HEK293 (cell line): ENCODE data around the gene CEP350.

Experiments used
- CTCF ChIA-PET: fragments of 350-600 bp; formaldehyde crosslinking; extraction: SDS; loops from one replicate; lab custom pipeline; 2021; ENCODE audit warnings: antibody characterized with exemption; lab: Yijun Ruan, JAX
- POLR2A ChIA-PET: fragments of 300-600 bp; formaldehyde crosslinking; extraction: SDS; loops from one replicate; lab custom pipeline; 2020; ENCODE audit warnings: antibody characterized with exemption, inconsistent platforms; lab: Yijun Ruan, JAX
- H3K27ac ChIP-seq: fragments of 200-500 bp; sonication (Bioruptor generic); 2 replicates; pipeline ENCODE4 v1.5.1; 2014; ENCODE audit warnings: low read depth, low read length, control low read depth, inconsistent platforms; ENCODE audit errors: extremely low read depth
- H3K36me3 ChIP-seq, 2 experiments: fragments of 200-500 bp in 1 of 2; sonication (Bioruptor generic) in 1 of 2; 1 replicate in 1 of 2; 2 replicates in 1 of 2; pipeline ENCODE4 v1.5.1; 2014 to 2017; ENCODE audit warnings: inconsistent platforms in 2 of 2, low read length in 2 of 2; ENCODE audit not compliant: control insufficient read depth in 2 of 2, insufficient read depth in 1 of 2
- H3K4me1 ChIP-seq: fragments of 200-500 bp; sonication (Bioruptor generic); 2 replicates; pipeline ENCODE4 v1.5.1; 2014; ENCODE audit warnings: mild to moderate bottlenecking, low read length, inconsistent platforms; ENCODE audit not compliant: control insufficient read depth, insufficient read depth
- H3K4me3 ChIP-seq: 2 replicates; pipeline ENCODE4 v1.5.1; 2011; ENCODE audit warnings: low read depth, mild to moderate bottlenecking, control low read depth, low read length, moderate library complexity
- H3K9me3 ChIP-seq: fragments of 200-500 bp; sonication (Bioruptor generic); 2 replicates; pipeline ENCODE4 v1.5.1; 2014; ENCODE audit warnings: low read depth, low read length, inconsistent platforms; ENCODE audit not compliant: control insufficient read depth, insufficient read depth
- FEZF1 ChIP-seq: fragments of 450-650 bp; formaldehyde crosslinking; IDR thresholded peaks from 2 replicates; pipeline ENCODE4 v1.5.1; 2016; ENCODE audit warnings: missing biosample characterization, missing genetic modification characterization
- HOXD13 ChIP-seq: sonication (generic); formaldehyde crosslinking; IDR thresholded peaks from 2 replicates; pipeline ENCODE4 v1.8.0; 2022; ENCODE audit warnings: missing genetic modification reagents, borderline replicate concordance
- IKZF3 ChIP-seq: fragments of 450-650 bp; IDR thresholded peaks from 2 replicates; pipeline ENCODE4 v1.5.0; 2018; ENCODE audit warnings: missing biosample characterization, mild to moderate bottlenecking, missing genetic modification characterization, moderate library complexity
- KLF1 ChIP-seq: fragments of 450-650 bp; formaldehyde crosslinking; IDR thresholded peaks from 2 replicates; pipeline ENCODE4 v1.5.1; 2016; ENCODE audit warnings: missing biosample characterization, missing genetic modification characterization
- SCRT2 ChIP-seq: fragments of 450-650 bp; formaldehyde crosslinking; IDR thresholded peaks from 2 replicates; pipeline ENCODE4 v1.5.1; 2016; ENCODE audit warnings: missing biosample characterization, missing genetic modification characterization
- YY2 ChIP-seq: fragments of 450-650 bp; formaldehyde crosslinking; IDR thresholded peaks from 2 replicates; pipeline ENCODE4 v1.5.1; 2016; ENCODE audit warnings: missing biosample characterization, missing genetic modification characterization
- ZBTB8A ChIP-seq: fragments of 450-650 bp; formaldehyde crosslinking; IDR thresholded peaks from 2 replicates; pipeline ENCODE4 v1.5.1; 2016; ENCODE audit warnings: missing biosample characterization, missing genetic modification characterization
- ZNF140 ChIP-seq: fragments of 450-650 bp; formaldehyde crosslinking; IDR thresholded peaks from 2 replicates; pipeline ENCODE4 v1.5.1; 2016; ENCODE audit warnings: missing biosample characterization, missing genetic modification characterization
- ZNF292 ChIP-seq: fragments of 450-650 bp; formaldehyde crosslinking; IDR thresholded peaks from 2 replicates; pipeline ENCODE4 v1.5.1; 2016; ENCODE audit warnings: low read depth, missing biosample characterization, missing genetic modification characterization, borderline replicate concordance
- ZNF416 ChIP-seq: fragments of 450-650 bp; formaldehyde crosslinking; IDR thresholded peaks from 2 replicates; pipeline ENCODE4 v1.5.1; 2016; ENCODE audit warnings: missing biosample characterization, missing genetic modification characterization
- ZNF426 ChIP-seq: fragments of 450-650 bp; formaldehyde crosslinking; IDR thresholded peaks from 2 replicates; pipeline ENCODE4 v1.5.1; 2017; ENCODE audit warnings: missing biosample characterization, missing genetic modification characterization, mild to moderate bottlenecking, inconsistent platforms, moderate library complexity
- ZNF510 ChIP-seq: fragments of 450-650 bp; formaldehyde crosslinking; IDR thresholded peaks from 2 replicates; pipeline ENCODE4 v1.5.1; 2018; ENCODE audit warnings: mild to moderate bottlenecking, missing genetic modification characterization, missing biosample characterization; ENCODE audit not compliant: insufficient replicate concordance
- ZNF629 ChIP-seq: fragments of 450-650 bp; formaldehyde crosslinking; IDR thresholded peaks from 2 replicates; pipeline ENCODE4 v1.5.1; 2017; ENCODE audit warnings: missing biosample characterization, missing genetic modification characterization
- ZNF76 ChIP-seq: fragments of 450-650 bp; formaldehyde crosslinking; IDR thresholded peaks from 2 replicates; pipeline ENCODE4; 2016; ENCODE audit warnings: low read depth, missing biosample characterization, missing genetic modification characterization, borderline replicate concordance
- ZNF768 ChIP-seq: fragments of 450-650 bp; formaldehyde crosslinking; IDR thresholded peaks from 2 replicates; pipeline ENCODE4 v1.5.1; 2018; ENCODE audit warnings: missing biosample characterization, mild to moderate bottlenecking, missing genetic modification characterization
- TF ChIP-seq, protein P1 (sequence below): fragments of 450-650 bp; formaldehyde crosslinking; IDR thresholded peaks from 2 replicates; pipeline ENCODE4 v1.5.1; 2017; ENCODE audit warnings: missing biosample characterization, missing genetic modification characterization
- TF ChIP-seq, protein P2 (sequence below): fragments of 450-650 bp; formaldehyde crosslinking; IDR thresholded peaks from 2 replicates; pipeline ENCODE4 v1.5.1; 2016; ENCODE audit warnings: missing biosample characterization, missing genetic modification characterization
- TF ChIP-seq, protein P3 (sequence below): fragments of 450-650 bp; formaldehyde crosslinking; IDR thresholded peaks from 2 replicates; pipeline ENCODE4 v1.5.1; 2016; ENCODE audit warnings: missing biosample characterization, missing genetic modification characterization
- TF ChIP-seq, protein P4 (sequence below): fragments of 450-650 bp; formaldehyde crosslinking; IDR thresholded peaks from 2 replicates; pipeline ENCODE4 v1.5.1; 2016; ENCODE audit warnings: missing biosample characterization, missing genetic modification characterization
- TF ChIP-seq, protein P5 (sequence below): fragments of 450-650 bp; formaldehyde crosslinking; IDR thresholded peaks from 2 replicates; pipeline ENCODE4 v1.5.1; 2017; ENCODE audit warnings: missing biosample characterization, missing genetic modification characterization

The CEP350 gene

DNA sequence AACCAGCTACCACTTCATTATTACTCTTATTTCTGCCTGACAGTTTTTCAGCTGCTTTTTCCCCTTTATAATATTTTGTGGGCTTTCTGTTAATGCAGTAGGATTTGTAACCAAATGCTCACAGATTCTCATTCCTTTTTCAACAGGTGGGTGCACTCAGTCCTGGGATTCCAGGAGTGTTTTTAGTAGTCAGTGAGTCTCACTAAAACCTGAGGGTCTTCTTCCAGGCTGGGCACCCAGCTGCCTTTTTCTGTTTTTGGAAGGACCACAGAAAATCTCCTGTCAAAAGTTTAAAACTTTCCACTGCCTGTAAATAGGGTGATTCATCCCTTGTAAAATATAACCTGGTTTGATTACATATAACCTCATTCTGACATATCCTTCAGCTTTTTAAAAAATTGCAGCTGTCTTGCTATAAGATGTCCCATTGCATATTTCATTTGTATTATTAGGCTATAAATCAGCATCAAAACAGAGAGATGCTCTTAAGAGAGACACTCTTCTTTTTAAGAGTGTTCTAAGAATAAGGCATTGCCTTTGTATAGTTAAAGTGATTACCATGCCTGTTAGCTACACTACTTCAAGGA, 16.8 kb upstream of the CEP350 start (continued):
- TF ChIP-seq SCRT2 (tag by site-specific recombination) (peak; percentile 92), ZNF629 (0 out of 2 replicates have a peak, but pooled peaks have one; percentile 17), ZNF140 (no peak), ZNF768 (tag by site-specific recombination) (no peak)
- TF ChIP-seq, protein P1, sequence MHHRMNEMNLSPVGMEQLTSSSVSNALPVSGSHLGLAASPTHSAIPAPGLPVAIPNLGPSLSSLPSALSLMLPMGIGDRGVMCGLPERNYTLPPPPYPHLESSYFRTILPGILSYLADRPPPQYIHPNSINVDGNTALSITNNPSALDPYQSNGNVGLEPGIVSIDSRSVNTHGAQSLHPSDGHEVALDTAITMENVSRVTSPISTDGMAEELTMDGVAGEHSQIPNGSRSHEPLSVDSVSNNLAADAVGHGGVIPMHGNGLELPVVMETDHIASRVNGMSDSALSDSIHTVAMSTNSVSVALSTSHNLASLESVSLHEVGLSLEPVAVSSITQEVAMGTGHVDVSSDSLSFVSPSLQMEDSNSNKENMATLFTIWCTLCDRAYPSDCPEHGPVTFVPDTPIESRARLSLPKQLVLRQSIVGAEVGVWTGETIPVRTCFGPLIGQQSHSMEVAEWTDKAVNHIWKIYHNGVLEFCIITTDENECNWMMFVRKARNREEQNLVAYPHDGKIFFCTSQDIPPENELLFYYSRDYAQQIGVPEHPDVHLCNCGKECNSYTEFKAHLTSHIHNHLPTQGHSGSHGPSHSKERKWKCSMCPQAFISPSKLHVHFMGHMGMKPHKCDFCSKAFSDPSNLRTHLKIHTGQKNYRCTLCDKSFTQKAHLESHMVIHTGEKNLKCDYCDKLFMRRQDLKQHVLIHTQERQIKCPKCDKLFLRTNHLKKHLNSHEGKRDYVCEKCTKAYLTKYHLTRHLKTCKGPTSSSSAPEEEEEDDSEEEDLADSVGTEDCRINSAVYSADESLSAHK (tag by site-specific recombination) = no peak
- TF ChIP-seq, protein P2, sequence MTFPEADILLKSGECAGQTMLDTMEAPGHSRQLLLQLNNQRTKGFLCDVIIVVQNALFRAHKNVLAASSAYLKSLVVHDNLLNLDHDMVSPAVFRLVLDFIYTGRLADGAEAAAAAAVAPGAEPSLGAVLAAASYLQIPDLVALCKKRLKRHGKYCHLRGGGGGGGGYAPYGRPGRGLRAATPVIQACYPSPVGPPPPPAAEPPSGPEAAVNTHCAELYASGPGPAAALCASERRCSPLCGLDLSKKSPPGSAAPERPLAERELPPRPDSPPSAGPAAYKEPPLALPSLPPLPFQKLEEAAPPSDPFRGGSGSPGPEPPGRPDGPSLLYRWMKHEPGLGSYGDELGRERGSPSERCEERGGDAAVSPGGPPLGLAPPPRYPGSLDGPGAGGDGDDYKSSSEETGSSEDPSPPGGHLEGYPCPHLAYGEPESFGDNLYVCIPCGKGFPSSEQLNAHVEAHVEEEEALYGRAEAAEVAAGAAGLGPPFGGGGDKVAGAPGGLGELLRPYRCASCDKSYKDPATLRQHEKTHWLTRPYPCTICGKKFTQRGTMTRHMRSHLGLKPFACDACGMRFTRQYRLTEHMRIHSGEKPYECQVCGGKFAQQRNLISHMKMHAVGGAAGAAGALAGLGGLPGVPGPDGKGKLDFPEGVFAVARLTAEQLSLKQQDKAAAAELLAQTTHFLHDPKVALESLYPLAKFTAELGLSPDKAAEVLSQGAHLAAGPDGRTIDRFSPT = peak; percentile 66
- TF ChIP-seq, protein P3, sequence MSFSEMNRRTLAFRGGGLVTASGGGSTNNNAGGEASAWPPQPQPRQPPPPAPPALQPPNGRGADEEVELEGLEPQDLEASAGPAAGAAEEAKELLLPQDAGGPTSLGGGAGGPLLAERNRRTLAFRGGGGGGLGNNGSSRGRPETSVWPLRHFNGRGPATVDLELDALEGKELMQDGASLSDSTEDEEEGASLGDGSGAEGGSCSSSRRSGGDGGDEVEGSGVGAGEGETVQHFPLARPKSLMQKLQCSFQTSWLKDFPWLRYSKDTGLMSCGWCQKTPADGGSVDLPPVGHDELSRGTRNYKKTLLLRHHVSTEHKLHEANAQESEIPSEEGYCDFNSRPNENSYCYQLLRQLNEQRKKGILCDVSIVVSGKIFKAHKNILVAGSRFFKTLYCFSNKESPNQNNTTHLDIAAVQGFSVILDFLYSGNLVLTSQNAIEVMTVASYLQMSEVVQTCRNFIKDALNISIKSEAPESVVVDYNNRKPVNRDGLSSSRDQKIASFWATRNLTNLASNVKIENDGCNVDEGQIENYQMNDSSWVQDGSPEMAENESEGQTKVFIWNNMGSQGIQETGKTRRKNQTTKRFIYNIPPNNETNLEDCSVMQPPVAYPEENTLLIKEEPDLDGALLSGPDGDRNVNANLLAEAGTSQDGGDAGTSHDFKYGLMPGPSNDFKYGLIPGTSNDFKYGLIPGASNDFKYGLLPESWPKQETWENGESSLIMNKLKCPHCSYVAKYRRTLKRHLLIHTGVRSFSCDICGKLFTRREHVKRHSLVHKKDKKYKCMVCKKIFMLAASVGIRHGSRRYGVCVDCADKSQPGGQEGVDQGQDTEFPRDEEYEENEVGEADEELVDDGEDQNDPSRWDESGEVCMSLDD (tag by site-specific recombination) = no peak

DNA sequence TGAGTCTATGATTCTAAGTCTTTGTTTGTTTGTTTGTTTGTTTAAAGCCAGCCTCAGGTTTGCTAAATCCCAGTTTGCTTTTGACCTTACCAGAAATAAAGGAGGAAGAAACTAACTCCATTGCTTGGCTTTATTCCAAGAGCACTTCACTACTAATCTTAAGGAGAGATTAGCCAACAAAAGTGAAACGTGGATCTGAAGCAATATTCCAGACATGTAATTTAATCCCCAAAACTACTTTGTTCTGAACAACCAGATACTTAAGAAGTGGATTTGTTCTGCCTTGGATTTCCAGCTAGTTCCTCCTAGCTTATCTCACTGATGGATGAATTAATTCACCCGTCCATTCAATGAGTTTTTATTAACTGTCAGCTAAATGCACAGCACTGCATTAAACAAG, 15.9 kb upstream of the CEP350 start:
- no peaks in the 10 kb centered on the region for H3K9me3 ChIP-seq
- ChIA-PET CTCF (interaction anchor here (1.0 to 1.2 kb wide), 2 partner anchors 13 to 215 kb away, joined by 3 read pairs; no protein-coding TSS in a partner anchor), POLR2A (interaction anchor here (0.7 kb wide), 1 partner anchor 16 kb away, joined by 3 read pairs; the partner anchor contains the start of gene CEP350)
- H3K27ac ChIP-seq = no peak overlapping the region
- peaks cover 18% of the 10 kb centered on the region for H3K4me1 ChIP-seq
- H3K4me3 ChIP-seq = no peak overlapping the region
- H3K36me3 ChIP-seq = no peaks in the 10 kb centered on the region
- TF ChIP-seq, protein P4, sequence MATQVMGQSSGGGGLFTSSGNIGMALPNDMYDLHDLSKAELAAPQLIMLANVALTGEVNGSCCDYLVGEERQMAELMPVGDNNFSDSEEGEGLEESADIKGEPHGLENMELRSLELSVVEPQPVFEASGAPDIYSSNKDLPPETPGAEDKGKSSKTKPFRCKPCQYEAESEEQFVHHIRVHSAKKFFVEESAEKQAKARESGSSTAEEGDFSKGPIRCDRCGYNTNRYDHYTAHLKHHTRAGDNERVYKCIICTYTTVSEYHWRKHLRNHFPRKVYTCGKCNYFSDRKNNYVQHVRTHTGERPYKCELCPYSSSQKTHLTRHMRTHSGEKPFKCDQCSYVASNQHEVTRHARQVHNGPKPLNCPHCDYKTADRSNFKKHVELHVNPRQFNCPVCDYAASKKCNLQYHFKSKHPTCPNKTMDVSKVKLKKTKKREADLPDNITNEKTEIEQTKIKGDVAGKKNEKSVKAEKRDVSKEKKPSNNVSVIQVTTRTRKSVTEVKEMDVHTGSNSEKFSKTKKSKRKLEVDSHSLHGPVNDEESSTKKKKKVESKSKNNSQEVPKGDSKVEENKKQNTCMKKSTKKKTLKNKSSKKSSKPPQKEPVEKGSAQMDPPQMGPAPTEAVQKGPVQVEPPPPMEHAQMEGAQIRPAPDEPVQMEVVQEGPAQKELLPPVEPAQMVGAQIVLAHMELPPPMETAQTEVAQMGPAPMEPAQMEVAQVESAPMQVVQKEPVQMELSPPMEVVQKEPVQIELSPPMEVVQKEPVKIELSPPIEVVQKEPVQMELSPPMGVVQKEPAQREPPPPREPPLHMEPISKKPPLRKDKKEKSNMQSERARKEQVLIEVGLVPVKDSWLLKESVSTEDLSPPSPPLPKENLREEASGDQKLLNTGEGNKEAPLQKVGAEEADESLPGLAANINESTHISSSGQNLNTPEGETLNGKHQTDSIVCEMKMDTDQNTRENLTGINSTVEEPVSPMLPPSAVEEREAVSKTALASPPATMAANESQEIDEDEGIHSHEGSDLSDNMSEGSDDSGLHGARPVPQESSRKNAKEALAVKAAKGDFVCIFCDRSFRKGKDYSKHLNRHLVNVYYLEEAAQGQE (tag by site-specific recombination) = no peak
- TF ChIP-seq ZNF416 (tag by site-specific recombination) (no peak), IKZF3 (tag by site-specific recombination) (no peak), ZNF426 (tag by site-specific recombination) (no peak), ZNF292 (tag by site-specific recombination) (no peak), ZBTB8A (tag by site-specific recombination) (no peak), ZNF510 (tag by site-specific recombination) (no peak), ZNF76 (tag by site-specific recombination) (no peak), FEZF1 (tag by site-specific recombination) (peak; percentile 88), KLF1 (no peak), HOXD13 (CRISPR knock-in tag) (no peak), YY2 (tag by site-specific recombination) (no peak)
- TF ChIP-seq, protein P5, sequence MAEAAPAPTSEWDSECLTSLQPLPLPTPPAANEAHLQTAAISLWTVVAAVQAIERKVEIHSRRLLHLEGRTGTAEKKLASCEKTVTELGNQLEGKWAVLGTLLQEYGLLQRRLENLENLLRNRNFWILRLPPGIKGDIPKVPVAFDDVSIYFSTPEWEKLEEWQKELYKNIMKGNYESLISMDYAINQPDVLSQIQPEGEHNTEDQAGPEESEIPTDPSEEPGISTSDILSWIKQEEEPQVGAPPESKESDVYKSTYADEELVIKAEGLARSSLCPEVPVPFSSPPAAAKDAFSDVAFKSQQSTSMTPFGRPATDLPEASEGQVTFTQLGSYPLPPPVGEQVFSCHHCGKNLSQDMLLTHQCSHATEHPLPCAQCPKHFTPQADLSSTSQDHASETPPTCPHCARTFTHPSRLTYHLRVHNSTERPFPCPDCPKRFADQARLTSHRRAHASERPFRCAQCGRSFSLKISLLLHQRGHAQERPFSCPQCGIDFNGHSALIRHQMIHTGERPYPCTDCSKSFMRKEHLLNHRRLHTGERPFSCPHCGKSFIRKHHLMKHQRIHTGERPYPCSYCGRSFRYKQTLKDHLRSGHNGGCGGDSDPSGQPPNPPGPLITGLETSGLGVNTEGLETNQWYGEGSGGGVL (tag by site-specific recombination) = no peak
- TF ChIP-seq, protein P1 (tag by site-specific recombination) = peak; percentile 64; the same call in 1 of the 2 replicates
